ENCODE data around the gene NR5A2.

The NR5A2 gene

DNA sequence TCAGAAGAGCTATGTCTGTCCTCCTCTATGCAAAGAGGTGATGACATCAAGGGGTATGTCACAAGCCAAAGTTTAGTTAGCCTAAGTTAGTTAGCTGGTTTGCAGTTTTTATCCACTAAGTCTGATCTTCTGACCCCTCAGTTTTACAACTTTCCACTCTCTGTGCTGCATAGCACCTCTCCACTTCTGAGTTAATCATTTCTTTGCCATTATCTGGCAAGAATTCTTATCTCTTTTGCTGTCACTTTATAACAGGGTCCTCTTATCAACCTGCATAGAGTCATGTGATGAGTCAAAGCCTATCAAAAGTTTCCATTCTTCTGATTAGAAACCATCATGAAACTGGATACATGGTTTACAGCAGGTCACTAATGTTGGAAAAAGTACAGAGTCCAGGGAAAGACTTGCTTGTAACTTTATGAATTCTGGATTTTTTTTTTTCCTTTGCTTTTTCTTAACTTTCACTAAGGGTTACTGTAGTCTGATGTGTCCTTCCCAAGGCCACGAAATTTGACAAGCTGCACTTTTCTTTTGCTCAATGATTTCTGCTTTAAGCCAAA, at the start of gene NR5A2:
NR5A2 (plus strand) TSS at position 447 of the 560 bp plus-strand sequence. CDS start 138 bp downstream, outside the sequence.
- no peak for DNase-seq

DNA sequence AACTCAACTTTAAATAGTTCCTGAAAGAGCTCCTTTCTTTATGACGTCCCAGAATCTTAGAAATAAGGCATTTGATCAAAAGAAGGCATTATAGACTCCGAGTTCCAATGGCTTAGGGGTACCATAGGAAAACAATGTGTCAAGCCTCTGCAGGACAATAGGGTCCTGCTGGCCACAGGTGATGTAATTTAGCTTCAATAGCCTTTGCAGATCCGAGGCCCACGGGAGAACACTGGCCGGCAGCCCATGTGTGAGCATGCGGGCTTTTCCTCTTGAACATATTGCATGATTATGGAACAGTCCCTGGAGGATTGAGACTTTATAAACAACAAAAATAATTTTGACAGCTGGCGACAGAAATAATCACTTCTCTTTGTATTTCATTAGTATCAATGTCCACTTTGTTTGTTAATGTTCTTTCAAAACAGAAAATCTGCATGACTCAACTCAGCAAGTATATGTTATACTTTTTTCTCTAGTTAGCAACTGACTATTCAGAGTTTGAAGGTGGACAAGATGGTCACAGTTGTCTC, 49.0 kb upstream of the NR5A2 start:
- no peak for DNase-seq

DNA sequence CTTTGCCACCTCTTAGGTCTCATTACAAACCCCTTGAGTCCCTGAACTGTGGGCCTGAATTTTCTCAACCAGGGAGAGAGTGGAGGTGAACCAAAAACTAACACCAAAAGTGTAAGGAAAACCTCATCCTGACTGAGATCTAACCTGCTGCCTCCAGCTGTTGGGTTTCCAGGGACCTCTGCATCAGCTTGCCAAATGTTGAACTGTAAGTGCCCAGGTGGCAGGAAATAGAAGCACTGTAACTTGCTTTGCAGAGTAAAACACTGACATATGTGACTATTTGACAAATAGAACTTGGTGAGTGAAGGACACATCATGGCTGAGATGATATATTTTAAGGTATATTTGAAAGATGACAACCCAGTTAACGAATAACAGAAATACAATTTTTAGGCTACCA, 48.4 kb upstream of the NR5A2 start:
- DNase-seq: no peak

DNA sequence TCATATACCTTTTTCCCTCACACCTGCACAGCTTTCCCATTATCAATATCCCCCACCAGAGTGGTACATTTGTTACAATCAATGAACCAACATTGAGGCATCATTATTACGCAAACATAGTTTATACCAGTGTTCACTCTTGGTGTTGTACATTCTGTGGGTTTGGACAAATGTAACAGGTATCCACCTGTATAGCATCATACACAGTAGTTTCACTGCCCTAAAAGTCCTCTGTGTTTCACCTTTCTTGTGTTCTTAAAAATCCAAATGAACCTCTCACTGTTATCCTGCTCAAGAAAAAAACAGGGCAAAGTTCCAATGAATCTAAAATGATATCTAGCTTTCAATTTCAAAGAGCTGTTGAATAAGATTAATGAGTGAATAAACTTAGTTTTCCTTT, 45.9 kb upstream of the NR5A2 start:
- no peak for DNase-seq

DNA sequence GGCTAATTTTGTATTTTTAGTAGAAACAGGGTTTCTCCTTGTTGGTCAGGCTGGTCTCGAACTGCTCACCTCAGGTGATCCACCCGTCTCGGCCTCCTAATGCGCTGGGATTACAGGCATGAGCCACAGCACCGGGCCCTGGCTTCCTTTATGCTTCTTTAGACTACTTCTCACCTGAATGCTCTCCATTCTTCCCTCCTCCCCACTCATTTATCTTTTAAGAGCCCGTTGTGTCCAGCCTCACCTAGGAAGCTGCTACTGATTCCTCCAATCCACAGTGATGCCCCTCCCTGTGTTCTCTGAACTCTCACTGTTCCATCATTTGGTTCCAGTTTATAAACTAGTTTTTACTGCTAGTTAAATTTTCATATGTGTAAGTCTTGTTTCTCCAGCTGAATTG, 44.9 kb upstream of the NR5A2 start:
- DNase-seq: no peak

DNA sequence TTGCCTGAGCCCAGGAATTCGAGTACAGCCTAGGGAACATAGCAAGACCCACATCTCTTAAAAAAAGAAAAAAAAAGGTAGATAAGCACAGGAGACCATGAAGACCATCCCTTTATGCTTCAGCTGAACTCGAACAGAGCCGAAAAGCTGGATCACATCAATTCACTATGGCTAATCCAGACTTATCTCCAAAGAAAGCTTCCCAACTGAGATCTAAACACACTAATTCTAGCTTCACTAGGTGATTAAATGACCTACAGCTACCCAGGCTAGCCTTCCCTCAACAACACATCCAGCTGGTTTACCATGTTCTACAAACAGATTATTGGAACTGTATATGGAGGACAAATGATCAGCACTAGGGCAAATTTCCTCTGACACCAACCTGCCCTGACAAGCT, 44.0 kb upstream of the NR5A2 start:
- DNase-seq: no peak

DNA sequence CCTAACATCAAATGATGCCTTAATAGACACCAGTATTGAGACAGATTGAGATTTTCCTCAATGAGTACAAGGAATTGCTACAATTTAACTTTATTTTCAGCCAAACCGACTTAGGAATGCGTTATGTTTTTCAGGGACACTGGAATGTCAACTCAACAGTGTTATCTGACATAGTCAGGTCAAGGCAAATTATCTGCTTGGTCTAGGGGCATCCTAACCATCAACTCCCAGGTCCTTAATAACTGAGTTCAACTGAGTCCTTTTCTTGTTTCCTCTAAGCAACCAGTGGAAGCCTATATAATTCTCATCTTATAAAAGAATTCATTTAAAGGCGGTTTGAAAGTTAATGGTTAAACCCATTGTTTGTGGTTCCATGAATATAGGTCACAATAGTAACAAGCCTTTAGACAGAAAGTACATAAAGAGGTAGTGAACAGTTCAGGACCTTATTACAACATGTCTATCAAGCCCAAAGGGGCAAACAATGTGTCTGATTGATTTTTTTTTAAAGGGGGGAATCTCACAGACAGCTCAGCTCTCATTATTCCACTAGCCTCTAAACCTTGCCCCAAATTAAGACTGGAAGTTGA, 32.3 kb upstream of the NR5A2 start:
- DNase-seq: no peak

DNA sequence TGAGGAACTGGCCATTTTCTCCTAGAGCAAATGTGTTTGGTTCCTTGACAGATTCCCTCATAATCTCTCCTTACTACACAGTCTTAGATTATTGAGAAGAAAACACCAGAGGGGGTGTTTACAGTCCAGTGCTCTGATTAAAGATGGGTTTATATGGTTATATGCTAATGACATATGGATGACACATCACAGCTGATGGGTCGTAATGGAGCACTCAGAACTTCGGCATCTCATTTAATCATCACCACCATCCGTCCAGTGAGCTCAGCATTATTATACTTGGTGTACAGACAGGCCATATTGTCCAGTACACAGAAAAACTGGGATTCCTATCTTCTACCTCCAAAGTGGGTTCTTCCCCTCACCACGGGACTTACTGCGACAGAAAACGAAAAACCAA, 22.3 kb upstream of the NR5A2 start:
- DNase-seq: no peak

DNA sequence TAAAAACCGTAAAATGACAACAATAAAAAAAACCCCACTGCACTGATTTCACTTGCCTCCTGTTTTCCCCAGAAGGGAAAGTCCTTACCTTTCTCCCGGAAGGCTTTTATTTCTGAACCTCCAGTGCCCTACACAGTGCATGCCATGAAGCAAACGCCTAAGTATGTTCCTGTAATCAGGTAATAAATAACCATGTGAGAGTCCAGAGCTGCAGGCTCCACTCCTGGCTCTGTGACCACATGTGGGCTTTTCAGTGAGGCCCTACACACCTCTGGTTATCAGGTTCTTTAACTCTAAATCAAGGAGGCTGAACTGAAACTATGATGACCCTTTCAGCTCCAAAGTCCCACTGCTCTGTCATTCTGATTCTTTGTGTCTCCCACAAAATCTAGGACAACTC, 20.8 kb upstream of the NR5A2 start:
- DNase-seq: no peak

DNA sequence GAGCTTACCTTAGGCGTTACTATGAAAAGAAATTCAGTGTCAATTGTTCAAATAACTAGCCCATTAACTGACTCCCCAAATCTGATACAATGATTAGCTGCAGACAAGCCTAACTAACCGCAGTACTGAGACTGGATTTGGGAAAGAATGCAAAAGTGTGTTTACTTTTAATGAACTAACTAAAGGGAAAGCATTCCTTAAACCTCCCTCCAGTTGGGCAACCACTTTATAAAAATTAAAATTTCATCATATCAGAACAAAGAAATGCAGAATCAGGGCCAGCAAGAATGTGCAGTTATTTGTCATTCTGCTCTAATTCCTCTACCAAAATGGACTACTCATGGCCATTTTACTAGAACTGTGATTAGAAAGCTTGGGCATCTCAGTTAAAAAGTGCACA, 11.7 kb upstream of the NR5A2 start:
- DNase-seq: no peak

DNA sequence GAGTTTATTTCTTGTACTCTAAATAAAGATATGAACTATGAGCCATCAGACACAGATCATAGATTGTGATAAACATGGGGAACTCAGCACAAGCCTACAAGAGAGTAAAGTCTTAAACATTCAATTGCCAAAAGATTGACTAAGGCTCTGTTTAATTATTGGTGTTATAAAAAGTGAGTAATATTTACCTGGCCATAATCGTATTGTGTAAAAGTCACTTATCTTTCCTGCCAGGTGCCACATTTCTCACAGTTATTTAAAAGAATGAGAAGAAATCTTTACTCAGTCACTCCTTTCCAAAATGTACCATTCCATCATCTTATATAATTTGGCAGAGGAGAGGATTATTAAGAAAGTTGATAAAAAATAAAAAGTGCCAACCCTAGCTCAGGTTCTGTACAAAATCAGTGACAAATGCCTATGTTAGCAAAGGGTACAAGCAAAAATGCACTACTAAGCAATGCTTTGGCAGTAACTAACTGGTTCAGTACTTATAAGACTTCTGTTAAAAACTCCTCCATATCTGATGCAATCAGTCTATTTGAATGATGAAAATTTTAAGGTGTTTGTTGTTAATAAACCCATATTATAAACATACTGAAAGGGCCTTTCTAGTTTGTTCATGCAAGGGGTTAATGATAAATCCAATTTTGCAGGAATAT, 5.8 kb upstream of the NR5A2 start:
- DNase-seq: no peak

DNA sequence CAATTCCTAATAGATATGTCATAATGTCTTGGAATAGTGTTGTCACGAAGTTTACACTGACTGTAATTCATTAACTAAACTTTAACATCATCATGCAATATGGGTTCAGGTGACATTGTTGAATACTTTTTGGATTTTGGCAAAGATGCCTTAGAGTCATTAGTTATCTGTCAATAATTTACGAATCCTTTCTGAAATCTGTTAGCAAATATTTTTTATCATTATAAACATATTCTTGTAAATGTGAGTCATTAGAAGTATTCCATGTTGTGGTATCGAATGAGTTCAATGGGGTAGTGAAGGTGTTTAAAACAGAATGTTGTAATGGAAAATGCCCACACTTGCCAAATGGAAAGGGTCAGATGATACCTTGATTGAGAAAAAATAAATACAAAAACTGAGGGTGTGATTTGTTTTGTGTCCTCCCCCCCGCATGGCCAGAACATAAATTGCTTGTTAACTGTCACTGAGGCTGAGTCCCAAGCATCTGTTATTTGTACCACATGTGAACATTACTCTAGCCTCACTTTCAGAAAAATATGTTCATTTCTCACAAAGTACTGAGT, 5.2 kb upstream of the NR5A2 start:
- DNase-seq: no peak

DNA sequence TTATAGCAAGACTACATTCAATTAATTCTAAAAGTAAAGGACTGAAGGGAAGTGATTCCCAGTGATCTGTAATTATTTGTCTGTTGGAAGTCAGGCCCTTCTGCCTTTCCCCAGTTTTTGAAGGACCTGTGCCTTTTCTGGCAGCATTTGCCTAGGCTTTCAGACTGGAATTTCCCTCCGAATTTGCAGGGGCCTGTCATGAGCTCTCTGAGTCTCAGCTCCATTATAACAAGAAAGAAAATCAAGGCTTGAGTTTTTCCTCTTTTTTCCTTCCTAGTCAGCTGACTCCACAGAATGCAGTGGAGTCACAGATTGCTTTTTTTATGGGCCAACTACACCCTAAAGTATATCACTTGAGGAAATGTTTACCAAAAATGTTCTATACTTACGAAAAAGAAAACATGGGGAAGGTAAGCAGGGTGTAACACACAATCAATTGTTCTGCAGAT, 1.1 kb downstream of the NR5A2 start:
- no peak for DNase-seq

DNA sequence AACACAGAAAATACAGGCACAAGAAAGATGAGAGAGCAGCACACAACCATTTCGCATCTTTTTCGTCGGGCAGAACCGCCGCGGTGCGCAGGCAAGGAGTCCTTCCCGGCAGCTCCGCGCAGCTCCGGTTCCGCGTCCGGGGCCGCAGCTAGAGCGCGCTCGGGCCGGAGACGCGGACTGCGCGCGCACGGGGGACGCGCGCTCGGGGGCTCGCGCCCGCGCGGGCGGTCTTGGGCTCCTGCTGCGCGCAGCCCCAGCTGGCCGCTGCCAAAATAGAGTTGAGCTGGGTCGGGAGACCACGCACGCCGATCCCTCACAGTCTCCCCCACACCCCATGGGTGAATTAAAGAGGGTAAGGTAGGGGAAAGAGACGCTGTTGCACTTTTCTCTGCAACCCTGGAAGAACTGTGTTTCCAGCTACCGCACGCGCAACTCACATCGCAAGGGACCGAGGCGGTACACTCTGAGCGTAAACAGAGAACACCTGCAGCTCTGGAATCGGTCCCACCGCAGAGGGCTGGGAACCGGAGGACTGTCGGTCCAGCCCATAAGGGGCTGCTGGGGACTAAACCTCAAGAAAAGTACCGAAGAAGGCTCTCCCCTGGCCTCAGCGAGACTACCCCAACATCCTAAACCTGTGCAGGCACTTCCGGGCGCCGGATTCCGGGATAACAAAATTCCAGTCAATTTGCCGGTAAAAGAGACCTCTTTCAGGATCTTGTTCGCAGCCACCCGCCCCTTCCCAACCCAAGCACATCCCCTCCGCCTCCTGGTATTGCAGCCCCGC, 1.7 kb downstream of the NR5A2 start:
- DNase-seq: peak; percentile 37

DNA sequence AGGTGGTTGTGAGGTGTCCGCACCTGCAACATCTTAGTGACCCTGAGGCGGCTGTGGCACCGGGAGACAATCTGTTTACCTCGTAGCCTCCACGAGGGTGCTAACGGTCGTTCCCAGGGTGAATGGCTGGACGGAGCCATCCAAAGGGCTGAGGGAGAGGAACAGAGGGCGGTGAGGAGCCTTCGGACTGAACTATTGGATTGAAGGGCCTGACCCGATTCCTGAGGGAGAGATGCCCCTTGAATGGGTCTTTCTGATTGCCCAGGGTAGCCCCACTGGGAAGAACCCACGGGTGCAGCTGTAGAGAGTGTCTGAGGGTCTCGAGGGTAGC, 2.3 kb downstream of the NR5A2 start:
- no peak for DNase-seq

DNA sequence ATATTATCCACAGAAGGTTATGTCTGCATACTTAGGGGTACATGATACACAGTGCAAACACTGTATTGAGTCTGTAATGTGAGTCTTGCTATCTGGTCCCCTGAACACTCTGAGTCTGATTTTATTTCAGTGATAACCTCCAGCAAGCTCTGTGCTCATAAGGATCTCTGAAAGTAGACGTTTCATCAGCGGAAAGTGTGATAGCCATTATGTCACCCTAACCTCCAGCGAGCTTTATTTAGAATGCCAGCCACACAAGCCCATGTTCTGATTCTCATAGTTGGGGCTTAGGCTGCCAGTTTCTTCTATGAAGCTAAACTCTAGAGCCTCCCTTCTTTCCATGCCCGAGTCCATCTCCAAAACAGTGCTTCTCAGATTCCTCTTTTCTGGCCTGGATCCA, 3.3 kb downstream of the NR5A2 start:
- DNase-seq: no peak

DNA sequence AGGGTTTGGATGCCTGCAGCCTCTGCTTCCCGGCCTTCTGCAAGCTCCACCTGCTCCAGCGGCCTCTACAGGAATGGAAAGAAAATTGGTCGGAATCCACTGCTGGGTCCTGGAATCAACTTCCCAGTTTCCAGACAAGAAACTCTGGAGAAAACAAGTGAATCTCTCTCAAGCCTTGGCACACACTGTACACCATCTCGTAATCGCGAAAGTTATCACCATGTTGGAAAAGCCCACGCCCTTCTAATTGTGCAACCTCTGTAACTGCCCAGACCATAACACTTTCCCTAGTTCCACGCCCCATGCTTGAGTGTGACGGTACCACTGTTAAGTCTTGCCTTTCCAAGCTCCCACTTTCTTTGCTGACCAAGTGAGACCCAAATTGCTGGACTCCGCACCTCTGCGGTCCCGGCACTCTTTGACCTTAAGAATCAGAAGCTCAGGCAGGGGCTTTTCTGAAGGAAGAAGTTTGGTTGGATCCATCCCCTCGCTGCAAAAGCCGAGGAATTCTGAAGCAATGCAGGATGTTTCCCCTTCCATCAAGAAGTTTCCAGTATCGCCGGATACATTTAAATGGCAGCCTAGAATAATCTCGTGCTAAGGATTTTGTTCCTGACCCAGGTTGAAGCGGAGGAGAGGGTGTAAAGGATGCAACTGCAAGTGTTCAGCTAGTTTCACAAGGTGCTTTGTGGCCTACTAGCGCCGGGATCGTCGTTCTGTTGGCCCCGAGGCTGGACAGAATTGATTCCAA, 6.2 kb downstream of the NR5A2 start:
- DNase-seq: no peak

DNA sequence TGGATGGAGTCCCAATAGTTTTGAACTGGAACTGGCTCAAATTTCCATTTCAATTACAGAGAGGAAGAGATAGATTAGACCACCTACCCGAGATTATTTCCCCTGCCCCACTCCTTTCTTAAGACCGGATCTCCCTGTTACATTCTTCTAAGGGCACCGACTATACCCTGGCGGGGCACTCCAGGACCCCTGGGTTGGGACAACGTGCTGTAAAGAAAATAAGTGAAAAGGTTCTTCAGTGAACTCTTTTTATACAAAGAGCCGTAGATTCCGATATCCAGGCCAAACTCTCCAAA, 6.7 kb downstream of the NR5A2 start:
- DNase-seq: no peak

DNA sequence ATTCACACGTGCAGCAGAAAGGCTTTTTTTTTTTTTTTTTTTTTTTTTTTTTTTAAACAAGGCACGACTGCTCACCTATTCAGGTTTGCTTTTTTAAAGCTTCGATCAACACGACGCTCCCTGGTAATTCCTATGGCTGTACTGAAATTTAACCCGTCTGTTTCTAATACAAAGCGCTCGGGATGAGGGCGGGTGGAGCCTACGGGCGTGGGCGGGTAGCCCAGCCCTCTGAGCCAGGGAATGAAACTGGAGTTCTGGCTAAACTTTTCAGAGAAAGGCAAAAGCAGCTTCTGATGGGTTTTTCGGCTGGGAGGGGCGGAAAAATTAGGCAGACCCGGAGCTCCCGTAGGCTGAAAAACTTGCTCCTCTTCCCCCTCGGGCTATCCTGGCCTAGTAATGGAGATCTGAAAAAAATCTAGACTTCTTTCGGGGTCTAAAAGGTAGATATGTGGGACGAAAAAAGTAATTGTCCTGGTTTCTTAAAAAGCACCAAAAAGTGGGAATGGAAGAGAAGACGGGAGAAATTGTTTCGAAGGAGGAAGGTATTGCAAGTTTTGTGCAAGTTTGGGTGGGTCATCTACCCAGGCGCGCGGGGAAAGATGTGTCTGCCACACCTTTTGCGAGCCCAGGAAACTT, 7.4 kb downstream of the NR5A2 start:
- DNase-seq: no peak

DNA sequence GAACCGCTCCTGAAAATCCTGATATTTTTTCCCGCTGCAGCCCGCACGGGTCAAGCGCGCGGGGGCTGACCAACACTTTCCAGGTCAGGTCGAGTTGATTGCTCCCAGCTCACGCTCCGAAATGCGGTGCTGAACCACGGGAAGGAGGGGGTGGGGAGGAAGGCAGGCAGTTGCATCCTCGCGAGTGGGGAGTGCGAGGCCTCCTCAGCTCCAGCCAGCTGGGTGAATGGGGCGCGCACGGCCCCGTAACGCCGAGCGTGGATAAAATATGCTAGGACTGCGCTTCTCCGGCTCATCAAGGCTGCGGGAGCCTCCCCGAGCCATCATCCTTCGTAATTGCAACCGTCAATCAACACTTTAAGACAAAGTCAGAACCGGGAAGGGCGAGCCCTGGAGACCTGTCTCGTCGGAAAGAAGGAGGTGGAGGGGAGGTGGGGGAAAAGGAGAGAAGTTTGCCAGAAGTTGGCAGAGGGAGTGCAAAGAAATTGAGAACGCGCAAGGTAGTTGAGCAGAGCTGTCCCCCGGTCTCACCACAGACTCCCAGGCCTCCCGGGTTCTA, 8.0 kb downstream of the NR5A2 start:
- no peak for DNase-seq

DNA sequence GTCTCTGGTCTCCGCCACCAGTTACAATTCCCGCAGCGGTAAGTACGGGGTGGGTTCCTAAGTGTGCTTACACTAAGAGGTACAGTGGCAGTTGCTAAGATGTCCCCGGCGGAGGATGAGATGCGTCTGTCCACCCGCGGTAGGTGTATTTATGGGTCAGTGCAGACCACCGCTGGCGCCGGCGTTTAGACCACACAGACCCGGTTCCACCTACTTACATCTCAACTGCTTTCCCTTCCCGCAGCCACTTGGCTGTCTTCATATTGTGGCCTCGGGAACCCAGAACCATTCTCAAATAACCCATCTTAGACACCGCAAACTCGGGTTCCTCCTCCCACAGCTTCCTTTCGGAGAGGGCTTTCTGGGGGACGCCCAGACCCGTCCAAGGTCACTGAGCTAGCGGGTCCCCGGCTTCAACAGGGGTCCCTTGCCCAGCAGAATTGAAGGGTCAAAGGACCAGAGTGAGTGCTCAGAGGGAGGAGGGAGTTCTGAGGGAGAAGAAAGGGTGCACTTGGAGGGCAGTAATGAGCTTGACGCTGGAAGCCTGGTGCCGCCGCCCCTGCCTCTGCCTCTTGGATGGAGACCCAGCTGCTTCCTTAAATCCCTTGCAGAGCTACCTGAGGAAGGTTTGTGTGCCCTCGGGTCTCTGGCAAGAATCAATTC, 8.6 kb downstream of the NR5A2 start:
- DNase-seq: no peak

All from femur (tissue), 1 donor.